ENCODE results near the gene SLC9A9. TPM values are rescaled to one million over a fixed set of nuclear protein-coding genes. Genes with fewer than 3 reads are reported as not detected.

SLC9A9 gene
- total and polyA plus RNA-seq, 10 of the 15 experiments (the other 5 are each of a cell fraction or from before 2014, with no cell fraction given), result 3.5 to 14.2 (median 9.3) TPM

- no peak for TF ChIP-seq NFXL1 (IDR thresholded peaks at IDR 0.05; ENCODE audit: borderline replicate concordance)
Observed at GRCh38 chr3:143358793-143359491, 489.3 kb downstream of the SLC9A9 start (continued).

GRCh38 chr3:143358155-143358792 lies 490.0 kb downstream of the SLC9A9 start:
- WGBS (ENCODE audit: insufficient coverage, insufficient replicate concordance, low lambda C conversion rate, missing lambda C conversion rate), result 25% methylated on average over 2 of the region's 2 CpGs
- intact Hi-C loops (cut with micrococcal nuclease; ENCODE audit: unreplicated experiment) (no loop called here), in situ Hi-C loops (cut with MboI) (no loop called here)
- Histone ChIP-seq H4K20me1 (ENCODE audit: control insufficient read depth, insufficient read depth) (no peaks in the 10 kb centered on the region), H3K4me1 (ENCODE audit: control insufficient read depth, insufficient read depth, low read length) (no peaks in the 10 kb centered on the region), H2AFZ (ENCODE audit: control insufficient read depth, low read depth, low read length) (no peak overlapping the region), H3K9me3 (replicated peaks; ENCODE audit: control insufficient read depth, insufficient read depth, low read length) (no peaks in the 10 kb centered on the region), H3K36me3 (ENCODE audit: control insufficient read depth in 2 of 2, insufficient read depth in 2 of 2, low read length in 1 of 2) (no peaks in the 10 kb centered on the region), H3K27me3 (replicated peaks in 1 of 2; ENCODE audit: control insufficient read depth in 2 of 2, insufficient read depth in 2 of 2, low read length in 1 of 2) (no peaks in the 10 kb centered on the region), H3K79me2 (ENCODE audit: control insufficient read depth, insufficient read depth, low read length) (no peaks in the 10 kb centered on the region), H3K4me2 (ENCODE audit: control insufficient read depth, insufficient read depth) (no peak overlapping the region), H3K9ac (ENCODE audit: control insufficient read depth, insufficient read depth, low read length) (no peak overlapping the region), H3K27ac (ENCODE audit: control insufficient read depth, insufficient read depth) (no peak overlapping the region), H3K4me3 (no peak overlapping the region)
- BruUV-seq (replicated peaks), result no TSS peak
- RAD21 ChIA-PET (ENCODE audit: unreplicated experiment), result no interaction called here
- POLR2A ChIA-PET, result no interaction called here
- CTCF ChIA-PET, result interaction anchor here (1.2 kb wide), 1 partner anchor 316 kb away, joined by 3 read pairs; no protein-coding TSS in a partner anchor
- TF ChIP-seq GABPA (IDR thresholded peaks at IDR 0.05; ENCODE audit: low read depth), result no peak
- TF ChIP-seq SPI1 (IDR thresholded peaks at IDR 0.05; ENCODE audit: borderline replicate concordance, insufficient read depth, low read depth, low read length), result no peak
- no peak for TF ChIP-seq E2F4 (IDR thresholded peaks at IDR 0.05; ENCODE audit: low read depth, low read length)
- TF ChIP-seq CHD4 (IDR thresholded peaks at IDR 0.05), result no peak
- no peak for TF ChIP-seq ETV6 (conservative IDR thresholded peaks at IDR 0.05 in 1 of 2, IDR thresholded peaks at IDR 0.05 in 1 of 2; ENCODE audit: borderline replicate concordance in 1 of 2, low read depth in 1 of 2)
- TF ChIP-seq CBX5 (IDR thresholded peaks at IDR 0.05; ENCODE audit: low read depth), result no peak
- no peak for TF ChIP-seq IRF3 (IDR thresholded peaks at IDR 0.05)
- no peak for TF ChIP-seq JUNB (IDR thresholded peaks at IDR 0.05)
- no peak for TF ChIP-seq PAX5 (IDR thresholded peaks at IDR 0.05; ENCODE audit: borderline replicate concordance, low read depth, low read length)
- TF ChIP-seq SKIL (IDR thresholded peaks at IDR 0.05; ENCODE audit: low read depth, poor library complexity, severe bottlenecking), result no peak
- TF ChIP-seq PML (IDR thresholded peaks at IDR 0.05; ENCODE audit: low read length), result no peak
- no peak for TF ChIP-seq POU2F2 (IDR thresholded peaks at IDR 0.05; ENCODE audit: borderline replicate concordance, low read depth, low read length)
- FAIRE-seq (no peak), DNase-seq (ENCODE audit: low read depth, low spot score) (no peak), ATAC-seq (no peak)
- SMC1A ChIA-PET (ENCODE audit: uncharacterized antibody, unreplicated experiment), result interaction anchor here (1.1 kb wide), 1 partner anchor 9 kb away, joined by 5 read pairs; no protein-coding TSS in a partner anchor
